A549 treated with AZD2906 at 1 μM for 4 hours (cell line): ENCODE measurements around the gene RRP36. TPM values are rescaled to one million over a fixed set of nuclear protein-coding genes. Genes with fewer than 3 reads are reported as not detected.

Experiments used
- total RNA-seq: library from RNA; stranded (reverse); fragments of 200-300 nt; extraction: Qiagen RNA extraction; gene quantifications from 5 replicates; pipeline ENCODE4 v1.2.3, GENCODE V29; 2022

Gene RRP36
- 64.4 to 75.1 TPM (median 68.5 TPM) in 5 replicates for total RNA-seq

GRCh38 chr6:43021270-43022047 lies at the start of gene RRP36:
TSS of gene RRP36 (plus strand) at chr6:43021623. CDS start at chr6:43021655, 32 bp downstream.

GRCh38 chr6:42978839-42979522 lies 42.4 kb upstream of the RRP36 start, which contains the start of gene PEX6:
TSS of gene PEX6 (minus strand) at chr6:42979181. CDS start at chr6:42979150, 31 bp downstream.

GRCh38 chr6:42984001-42984923 lies 37.2 kb upstream of the RRP36 start, which contains the start of gene PPP2R5D:
TSS of gene PPP2R5D (plus strand) at chr6:42984570. CDS start at chr6:42984678, 108 bp downstream.

GRCh38 chr6:43013843-43014433 lies 7.5 kb upstream of the RRP36 start, which contains the start of the genes KLHDC3 and MEA1:
TSS of gene KLHDC3 (plus strand) at chr6:43014249. CDS start at chr6:43017193, 2,944 bp downstream.
TSS of gene MEA1 (minus strand) at chr6:43013946. CDS start at chr6:43013813, 133 bp downstream.

GRCh38 chr6:43053545-43054205 lies 32.3 kb downstream of the RRP36 start, which contains the start of gene CUL7:
TSS of gene CUL7 (minus strand) at chr6:43053851. CDS start at chr6:43052788, 1,063 bp downstream.

GRCh38 chr6:43059168-43060033 lies 38.0 kb downstream of the RRP36 start, which contains the start of the genes KLC4 and MRPL2:
TSS of gene KLC4 (plus strand) at chr6:43059631. CDS start at chr6:43061336, 1,705 bp downstream.
TSS of gene MRPL2 (minus strand) at chr6:43059434. CDS start at chr6:43059381, 53 bp downstream.

GRCh38 chr6:43075670-43076463 lies 54.4 kb downstream of the RRP36 start, which contains the start of gene PTK7:
TSS of gene PTK7 (plus strand) at chr6:43076314. CDS start at chr6:43076489, 175 bp downstream.

Other genes starting within 250 kb of the RRP36 start
- gene BICRAL, start 239.6 kb upstream of the RRP36 start, total RNA-seq = 2.2 to 3.1 TPM (median 2.8 TPM) in 5 replicates
- 55.3 to 98.5 TPM (median 60.4 TPM) in 5 replicates for gene RPL7L1, start 142.0 kb upstream of the RRP36 start, total RNA-seq
- not detected in 5 replicates for gene PTCRA, start 105.6 kb upstream of the RRP36 start, total RNA-seq
- 36.8 to 45.0 TPM (median 43.5 TPM) in 5 replicates for gene CNPY3, start 92.1 kb upstream of the RRP36 start, total RNA-seq
- gene GNMT, start 60.9 kb upstream of the RRP36 start, total RNA-seq = 0.06 to 0.16 TPM (median 0.10 TPM) in 4 of 5 replicates, not detected in the other
- 6.2 to 9.7 TPM (median 9.3 TPM) in 5 replicates for gene PEX6, start 42.4 kb upstream of the RRP36 start, total RNA-seq
- 25.3 to 28.9 TPM (median 27.0 TPM) in 5 replicates for gene PPP2R5D, start 37.1 kb upstream of the RRP36 start, total RNA-seq
- gene MEA1, start 7.7 kb upstream of the RRP36 start, total RNA-seq = 85.6 to 93.3 TPM (median 91.2 TPM) in 5 replicates
- 26.2 to 31.1 TPM (median 27.7 TPM) in 5 replicates for gene KLHDC3, start 7.4 kb upstream of the RRP36 start, total RNA-seq
- gene CUL7, start 32.2 kb downstream of the RRP36 start, total RNA-seq = 6.8 to 9.0 TPM (median 7.6 TPM) in 5 replicates
- gene MRPL2, start 37.8 kb downstream of the RRP36 start, total RNA-seq = 56.1 to 62.9 TPM (median 57.9 TPM) in 5 replicates
- 6.7 to 8.1 TPM (median 7.3 TPM) in 5 replicates for gene KLC4, start 38.0 kb downstream of the RRP36 start, total RNA-seq
- gene PTK7, start 54.7 kb downstream of the RRP36 start, total RNA-seq = 3.7 to 5.2 TPM (median 4.8 TPM) in 5 replicates
- 12.5 to 17.2 TPM (median 16.3 TPM) in 5 replicates for gene SRF, start 149.6 kb downstream of the RRP36 start, total RNA-seq
- 5.8 to 9.8 TPM (median 8.5 TPM) in 5 replicates for gene CUL9, start 160.6 kb downstream of the RRP36 start, total RNA-seq
- 77.7 to 112 TPM (median 101 TPM) in 5 replicates for gene DNPH1, start 207.9 kb downstream of the RRP36 start, total RNA-seq
- gene TTBK1, start 221.9 kb downstream of the RRP36 start, total RNA-seq = 0.03 to 0.06 TPM (median 0.03 TPM) in 5 replicates